Neural progenitor cell (in vitro differentiated cells): Measurements from ENCODE around the gene SMG6. TPM values are rescaled to one million over a fixed set of nuclear protein-coding genes. Genes with fewer than 3 reads are reported as not detected.
"Not testable (repeated sequence)": the region's sequence is repeated elsewhere in the genome, so short reads cannot be mapped to it uniquely, and the experiment has no call there.

Experiments
- DNase-seq: peaks from one replicate; pipeline ENCODE4 v3.0.0-alpha.2; 2016; ENCODE audit warnings: low spot score
- H2AFZ ChIP-seq: fragments of 200-600 bp; sonication (generic); replicated peaks from 2 replicates; pipeline ENCODE4 v1.6.1; 2016; ENCODE audit warnings: antibody characterized with exemption
- H3F3A ChIP-seq: fragments of 200-600 bp; sonication (generic); 2 replicates; pipeline ENCODE4 v1.6.1; 2016; ENCODE audit warnings: antibody characterized with exemption, low read depth
- H3K27ac ChIP-seq: fragments of 200-600 bp; sonication (generic); 2 replicates; pipeline ENCODE4 v1.5.1; 2016; ENCODE audit warnings: mild to moderate bottlenecking
- H3K27me3 ChIP-seq: fragments of 200-600 bp; sonication (generic); 2 replicates; pipeline ENCODE4 v1.6.1; 2016; ENCODE audit warnings: mild to moderate bottlenecking, moderate library complexity
- H3K36me3 ChIP-seq: fragments of 200-600 bp; sonication (generic); 2 replicates; pipeline ENCODE4 v1.5.1; 2016
- H3K4me1 ChIP-seq: fragments of 200-600 bp; sonication (generic); 2 replicates; pipeline ENCODE4 v1.6.1; 2016; ENCODE audit warnings: mixed run types
- H3K4me2 ChIP-seq: fragments of 200-600 bp; sonication (generic); 2 replicates; pipeline ENCODE4 v1.6.1; 2016
- H3K4me3 ChIP-seq: fragments of 200-600 bp; sonication (generic); 2 replicates; pipeline ENCODE4 v1.5.1; 2016
- H3K79me2 ChIP-seq: fragments of 200-600 bp; sonication (generic); 2 replicates; pipeline ENCODE4 v1.6.1; 2016; ENCODE audit warnings: low read depth
- H3K9ac ChIP-seq: fragments of 200-600 bp; sonication (generic); 2 replicates; pipeline ENCODE4 v1.6.1; 2016
- H3K9me3 ChIP-seq: fragments of 200-600 bp; sonication (generic); 2 replicates; pipeline ENCODE4 v1.5.1; 2016; ENCODE audit warnings: low read depth
- H4K20me1 ChIP-seq: fragments of 200-600 bp; sonication (generic); 2 replicates; pipeline ENCODE4 v1.6.1; 2016; ENCODE audit warnings: low read depth
- H3K27ac Mint-ChIP-seq: 3 replicates; pipeline ENCODE4 v1.8.0; 2021; ENCODE audit warnings: mixed read lengths
- H3K27me3 Mint-ChIP-seq: 2 replicates; pipeline ENCODE4 v1.8.0; 2022; ENCODE audit warnings: low read depth, mild to moderate bottlenecking, inconsistent platforms, moderate library complexity, mixed read lengths; ENCODE audit not compliant: insufficient read depth
- H3K36me3 Mint-ChIP-seq: 3 replicates; pipeline ENCODE4 v1.8.0; 2021; ENCODE audit warnings: mixed read lengths
- H3K4me1 Mint-ChIP-seq: 3 replicates; pipeline ENCODE4 v1.8.0; 2021; ENCODE audit warnings: mixed read lengths
- H3K4me3 Mint-ChIP-seq: 3 replicates; pipeline ENCODE4 v1.8.0; 2021; ENCODE audit warnings: mild to moderate bottlenecking, moderate library complexity, mixed read lengths
- H3K9me3 Mint-ChIP-seq: 3 replicates; pipeline ENCODE4 v1.8.0; 2020; ENCODE audit warnings: mixed read lengths
- EZH2 ChIP-seq: fragments of 200-600 bp; sonication (generic); IDR thresholded peaks from 2 replicates; pipeline ENCODE4 v1.6.1; 2017; ENCODE audit warnings: antibody characterized with exemption, mild to moderate bottlenecking, moderate library complexity
- EZH2phosphoT487 ChIP-seq: fragments of 200-600 bp; sonication (generic); IDR thresholded peaks from 2 replicates; pipeline ENCODE4 v1.6.1; 2017; ENCODE audit warnings: antibody characterized with exemption
- total RNA-seq: library from RNA; depleted of rRNA; stranded (reverse); fragments of >200 nt; gene quantifications from 2 replicates; pipeline ENCODE4 v1.2.3, GENCODE V29; 2015; ENCODE audit warnings: low replicate concordance
- TF ChIP-seq, protein P1 (sequence below): fragments of 200-600 bp; sonication (generic); IDR thresholded peaks from 2 replicates; pipeline ENCODE4 v1.5.1; 2017; ENCODE audit warnings: antibody characterized with exemption, mild to moderate bottlenecking

SMG6 gene
- total RNA-seq, 1 donor from 2014 or later, result 19.0 TPM

- no peak overlapping the region for H3K4me3 ChIP-seq
- peaks cover 33% of the 10 kb centered on the region for H3F3A ChIP-seq
- TF ChIP-seq EZH2phosphoT487, result no peak
- TF ChIP-seq EZH2, result no peak
- TF ChIP-seq, protein P1, sequence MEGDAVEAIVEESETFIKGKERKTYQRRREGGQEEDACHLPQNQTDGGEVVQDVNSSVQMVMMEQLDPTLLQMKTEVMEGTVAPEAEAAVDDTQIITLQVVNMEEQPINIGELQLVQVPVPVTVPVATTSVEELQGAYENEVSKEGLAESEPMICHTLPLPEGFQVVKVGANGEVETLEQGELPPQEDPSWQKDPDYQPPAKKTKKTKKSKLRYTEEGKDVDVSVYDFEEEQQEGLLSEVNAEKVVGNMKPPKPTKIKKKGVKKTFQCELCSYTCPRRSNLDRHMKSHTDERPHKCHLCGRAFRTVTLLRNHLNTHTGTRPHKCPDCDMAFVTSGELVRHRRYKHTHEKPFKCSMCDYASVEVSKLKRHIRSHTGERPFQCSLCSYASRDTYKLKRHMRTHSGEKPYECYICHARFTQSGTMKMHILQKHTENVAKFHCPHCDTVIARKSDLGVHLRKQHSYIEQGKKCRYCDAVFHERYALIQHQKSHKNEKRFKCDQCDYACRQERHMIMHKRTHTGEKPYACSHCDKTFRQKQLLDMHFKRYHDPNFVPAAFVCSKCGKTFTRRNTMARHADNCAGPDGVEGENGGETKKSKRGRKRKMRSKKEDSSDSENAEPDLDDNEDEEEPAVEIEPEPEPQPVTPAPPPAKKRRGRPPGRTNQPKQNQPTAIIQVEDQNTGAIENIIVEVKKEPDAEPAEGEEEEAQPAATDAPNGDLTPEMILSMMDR, result no peak
- H3K79me2 ChIP-seq, result no peaks in the 10 kb centered on the region
- Mint-ChIP-seq H3K4me1 (no peaks in the 10 kb centered on the region), H3K36me3 (peaks cover 40% of the 10 kb centered on the region), H3K27me3 (no peaks in the 10 kb centered on the region), H3K27ac (no peak overlapping the region), H3K9me3 (no peaks in the 10 kb centered on the region), H3K4me3 (no peak overlapping the region)
- H3K9me3 ChIP-seq, result no peaks in the 10 kb centered on the region
- no peak overlapping the region for H3K27ac ChIP-seq
- no peak overlapping the region for H3K9ac ChIP-seq
- no peaks in the 10 kb centered on the region for H4K20me1 ChIP-seq
- no peak overlapping the region for H3K4me2 ChIP-seq
- no peak for DNase-seq
- H3K27me3 ChIP-seq, result no peaks in the 10 kb centered on the region
- H2AFZ ChIP-seq, result no peak overlapping the region
- H3K4me1 ChIP-seq, result no peaks in the 10 kb centered on the region
- H3K36me3 ChIP-seq, result peaks cover 7% of the 10 kb centered on the region
These were observed 20.2 kb upstream of the SMG6 start for GRCh38 chr17:2323629-2324314.

DNA sequence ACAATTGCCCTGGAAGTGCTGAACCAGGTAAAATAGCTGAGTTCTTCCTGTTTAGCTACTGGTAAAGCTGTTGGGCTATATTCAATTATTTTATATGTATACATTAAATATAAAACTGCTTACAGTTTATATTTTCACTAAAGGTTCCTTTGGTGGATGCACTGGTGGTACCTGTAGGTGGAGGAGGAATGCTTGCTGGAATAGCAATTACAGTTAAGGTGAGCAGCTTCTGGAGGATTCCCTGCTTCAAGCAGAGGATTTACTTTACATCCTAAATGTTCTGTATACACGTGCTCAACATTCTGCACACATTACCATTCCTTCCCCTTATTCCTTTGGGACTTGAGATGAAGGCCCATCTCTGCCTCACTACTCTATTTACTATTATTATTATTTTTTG lies 17.8 kb upstream of the SMG6 start:
- no peak overlapping the region for H3K27ac Mint-ChIP-seq
- no peaks in the 10 kb centered on the region for H3K9me3 Mint-ChIP-seq
- H3K4me3 ChIP-seq, result no peak overlapping the region
- H3K9ac ChIP-seq, result no peak overlapping the region
- no peak for TF ChIP-seq EZH2phosphoT487
- TF ChIP-seq EZH2, result no peak
- H4K20me1 ChIP-seq, result no peaks in the 10 kb centered on the region
- no peaks in the 10 kb centered on the region for H3K9me3 ChIP-seq
- no peak overlapping the region for H3K27ac ChIP-seq
- H3K4me2 ChIP-seq, result no peak overlapping the region
- no peak overlapping the region for H3K4me3 Mint-ChIP-seq
- DNase-seq, result no peak
- H3K36me3 ChIP-seq, result peaks cover 7% of the 10 kb centered on the region
- H3K36me3 Mint-ChIP-seq, result peaks cover 41% of the 10 kb centered on the region
- H2AFZ ChIP-seq, result no peak overlapping the region
- H3K4me1 Mint-ChIP-seq, result no peaks in the 10 kb centered on the region
- peaks cover 34% of the 10 kb centered on the region for H3F3A ChIP-seq
- no peaks in the 10 kb centered on the region for H3K27me3 ChIP-seq
- no peaks in the 10 kb centered on the region for H3K79me2 ChIP-seq
- H3K27me3 Mint-ChIP-seq, result no peaks in the 10 kb centered on the region
- no peaks in the 10 kb centered on the region for H3K4me1 ChIP-seq

GRCh38 chr17:2319051-2319450 lies 15.5 kb upstream of the SMG6 start:
- Histone ChIP-seq H3K36me3 (peaks cover 6% of the 10 kb centered on the region), H3K4me1 (no peaks in the 10 kb centered on the region), H2AFZ (no peak overlapping the region), H3K27me3 (no peaks in the 10 kb centered on the region), H3K27ac (no peak overlapping the region), H3K9ac (no peak overlapping the region), H3K4me2 (no peak overlapping the region), H3K79me2 (no peaks in the 10 kb centered on the region), H4K20me1 (no peaks in the 10 kb centered on the region), H3K4me3 (no peak overlapping the region), H3F3A (peaks cover 25% of the 10 kb centered on the region), H3K9me3 (no peaks in the 10 kb centered on the region)
- Mint-ChIP-seq H3K36me3 (peaks cover 28% of the 10 kb centered on the region), H3K4me3 (no peak overlapping the region), H3K9me3 (no peaks in the 10 kb centered on the region), H3K4me1 (no peaks in the 10 kb centered on the region), H3K27ac (no peak overlapping the region), H3K27me3 (no peaks in the 10 kb centered on the region)
- no peak for DNase-seq
- no peak for TF ChIP-seq EZH2phosphoT487
- TF ChIP-seq EZH2, result no peak
- TF ChIP-seq, protein P1, result no peak

- H3K27ac ChIP-seq, result no peak overlapping the region
- H3K27ac Mint-ChIP-seq, result no peak overlapping the region
These were observed 14.2 kb upstream of the SMG6 start for GRCh38 chr17:2317796-2318195.

GRCh38 chr17:2316916-2317205 lies 13.3 kb upstream of the SMG6 start:
- H3K4me2 ChIP-seq, H3K79me2 ChIP-seq, H3K9ac ChIP-seq, H3K36me3 ChIP-seq, H3K4me1 Mint-ChIP-seq, H3K27ac ChIP-seq, H3K9me3 ChIP-seq, H2AFZ ChIP-seq, H3K27ac Mint-ChIP-seq, DNase-seq, H4K20me1 ChIP-seq, H3K4me1 ChIP-seq, H3K9me3 Mint-ChIP-seq, H3K27me3 Mint-ChIP-seq, H3K4me3 Mint-ChIP-seq, H3K27me3 ChIP-seq, H3K4me3 ChIP-seq: not testable (repeated sequence)
- peaks cover 15% of the 10 kb centered on the region for H3K36me3 Mint-ChIP-seq
- H3F3A ChIP-seq, result peaks cover 13% of the 10 kb centered on the region

More at GRCh38 chr17:2317796-2318195, 14.2 kb upstream of the SMG6 start:
- Mint-ChIP-seq H3K27me3 (no peaks in the 10 kb centered on the region), H3K36me3 (peaks cover 19% of the 10 kb centered on the region), H3K4me3 (no peak overlapping the region), H3K4me1 (no peaks in the 10 kb centered on the region), H3K9me3 (no peaks in the 10 kb centered on the region)
- Histone ChIP-seq H4K20me1 (no peaks in the 10 kb centered on the region), H2AFZ (no peak overlapping the region), H3F3A (peaks cover 16% of the 10 kb centered on the region), H3K4me2 (no peak overlapping the region), H3K9me3 (no peaks in the 10 kb centered on the region), H3K9ac (no peak overlapping the region), H3K79me2 (no peaks in the 10 kb centered on the region), H3K36me3 (no peaks in the 10 kb centered on the region), H3K27me3 (no peaks in the 10 kb centered on the region), H3K4me3 (no peak overlapping the region), H3K4me1 (no peaks in the 10 kb centered on the region)
- DNase-seq, result no peak
- TF ChIP-seq, protein P1, result no peak
- no peak for TF ChIP-seq EZH2phosphoT487
- TF ChIP-seq EZH2, result no peak
